Kidney epithelial cell (primary cell): Measurements from ENCODE around the gene IER3IP1. TPM values are rescaled to one million over a fixed set of nuclear protein-coding genes. Genes with fewer than 3 reads are reported as not detected.
"Not testable (repeated sequence)": the region's sequence is repeated elsewhere in the genome, so short reads cannot be mapped to it uniquely, and the experiment has no call there.

Experiments used
- DNase-seq: peaks from one replicate; pipeline ENCODE4 v3.0.0-alpha.2; 2010; ENCODE audit warnings: low read depth
- H3K27me3 ChIP-seq: 2 replicates; pipeline ENCODE4 v1.6.0; 2011; ENCODE audit warnings: low read length; ENCODE audit not compliant: control insufficient read depth, insufficient read depth
- H3K36me3 ChIP-seq: 2 replicates; pipeline ENCODE4 v1.5.1; 2011; ENCODE audit warnings: low read length; ENCODE audit not compliant: control insufficient read depth, insufficient read depth
- H3K4me3 ChIP-seq: 2 replicates; pipeline ENCODE4 v1.5.1; 2011; ENCODE audit warnings: low read depth, mild to moderate bottlenecking, control low read depth, low read length
- total RNA-seq: library from RNA; depleted of rRNA; stranded (reverse); fragments of >200 nt; gene quantifications from 2 replicates; pipeline ENCODE4 v1.2.3, GENCODE V29; 2015
- TF ChIP-seq, protein P1 (sequence below): IDR thresholded peaks from 2 replicates; pipeline ENCODE4 v1.5.1; 2011; ENCODE audit warnings: mild to moderate bottlenecking, moderate library complexity, low read length, control low read depth, inconsistent platforms; ENCODE audit not compliant: insufficient read depth, poor library complexity, severe bottlenecking

Gene IER3IP1
- total RNA-seq, 1 donor from 2014 or later = 16.2 TPM

- TF ChIP-seq, protein P1, sequence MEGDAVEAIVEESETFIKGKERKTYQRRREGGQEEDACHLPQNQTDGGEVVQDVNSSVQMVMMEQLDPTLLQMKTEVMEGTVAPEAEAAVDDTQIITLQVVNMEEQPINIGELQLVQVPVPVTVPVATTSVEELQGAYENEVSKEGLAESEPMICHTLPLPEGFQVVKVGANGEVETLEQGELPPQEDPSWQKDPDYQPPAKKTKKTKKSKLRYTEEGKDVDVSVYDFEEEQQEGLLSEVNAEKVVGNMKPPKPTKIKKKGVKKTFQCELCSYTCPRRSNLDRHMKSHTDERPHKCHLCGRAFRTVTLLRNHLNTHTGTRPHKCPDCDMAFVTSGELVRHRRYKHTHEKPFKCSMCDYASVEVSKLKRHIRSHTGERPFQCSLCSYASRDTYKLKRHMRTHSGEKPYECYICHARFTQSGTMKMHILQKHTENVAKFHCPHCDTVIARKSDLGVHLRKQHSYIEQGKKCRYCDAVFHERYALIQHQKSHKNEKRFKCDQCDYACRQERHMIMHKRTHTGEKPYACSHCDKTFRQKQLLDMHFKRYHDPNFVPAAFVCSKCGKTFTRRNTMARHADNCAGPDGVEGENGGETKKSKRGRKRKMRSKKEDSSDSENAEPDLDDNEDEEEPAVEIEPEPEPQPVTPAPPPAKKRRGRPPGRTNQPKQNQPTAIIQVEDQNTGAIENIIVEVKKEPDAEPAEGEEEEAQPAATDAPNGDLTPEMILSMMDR = no peak
- DNase-seq = no peak
- Histone ChIP-seq H3K27me3 (no peaks in the 10 kb centered on the region), H3K36me3 (no peaks in the 10 kb centered on the region), H3K4me3 (no peak overlapping the region)
Observed at GRCh38 chr18:47166294-47166693, 9.9 kb downstream of the IER3IP1 start.

- Histone ChIP-seq H3K4me3 (no peak overlapping the region), H3K27me3 (no peaks in the 10 kb centered on the region), H3K36me3 (no peaks in the 10 kb centered on the region)
- peak; percentile 42 for DNase-seq
- TF ChIP-seq, protein P1 = no peak
Observed at GRCh38 chr18:47163241-47163640, 12.9 kb downstream of the IER3IP1 start.

DNA sequence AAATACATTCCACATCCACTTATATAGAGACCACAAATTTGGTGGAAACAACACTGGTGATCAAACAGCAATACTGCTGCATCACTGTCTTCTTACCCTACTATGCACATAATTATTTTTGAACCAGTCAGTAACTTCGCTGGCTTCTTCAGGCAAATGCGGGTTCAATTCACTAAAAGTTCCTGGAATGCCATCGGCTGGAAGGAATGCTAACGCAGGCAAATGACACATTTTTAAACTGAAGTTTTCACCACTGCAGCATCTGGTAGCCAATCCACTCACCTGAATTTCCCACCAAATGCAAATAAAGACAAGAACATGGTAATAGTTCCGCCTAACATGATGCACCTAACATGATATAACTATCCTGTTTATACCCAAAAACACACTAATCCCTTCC is 15.9 kb downstream of the IER3IP1 start:
- Histone ChIP-seq H3K4me3 (no peak overlapping the region), H3K27me3 (no peaks in the 10 kb centered on the region), H3K36me3 (no peaks in the 10 kb centered on the region)
- no peak for DNase-seq
- TF ChIP-seq, protein P1 = no peak

- not testable (repeated sequence) for H3K4me3 ChIP-seq, H3K36me3 ChIP-seq, H3K27me3 ChIP-seq, DNase-seq
Observed at GRCh38 chr18:47158404-47158803, 17.8 kb downstream of the IER3IP1 start.

DNA sequence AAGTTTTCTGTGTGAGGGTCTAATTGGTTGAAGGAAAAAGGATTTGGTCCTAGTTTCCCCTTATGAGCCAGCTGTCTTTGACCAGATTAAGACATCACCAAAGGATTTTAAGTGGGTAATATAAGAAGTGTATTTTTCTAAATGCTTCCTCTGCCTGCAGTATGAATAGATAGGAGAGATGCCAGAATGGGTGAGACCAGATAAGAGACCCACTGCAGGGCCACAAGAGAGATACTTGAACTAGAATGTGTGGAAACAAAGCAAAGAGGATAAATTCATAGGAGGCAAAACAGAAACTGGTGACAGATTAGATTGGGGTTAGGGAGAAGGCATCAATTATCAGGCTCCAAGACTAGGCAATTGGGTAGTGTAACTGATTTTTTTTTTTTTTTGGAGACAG is 24.7 kb downstream of the IER3IP1 start:
- Histone ChIP-seq H3K36me3 (no peaks in the 10 kb centered on the region), H3K4me3 (peak overlapping the region; percentile 95), H3K27me3 (no peaks in the 10 kb centered on the region)
- TF ChIP-seq, protein P1 = no peak
- DNase-seq = no peak

DNA sequence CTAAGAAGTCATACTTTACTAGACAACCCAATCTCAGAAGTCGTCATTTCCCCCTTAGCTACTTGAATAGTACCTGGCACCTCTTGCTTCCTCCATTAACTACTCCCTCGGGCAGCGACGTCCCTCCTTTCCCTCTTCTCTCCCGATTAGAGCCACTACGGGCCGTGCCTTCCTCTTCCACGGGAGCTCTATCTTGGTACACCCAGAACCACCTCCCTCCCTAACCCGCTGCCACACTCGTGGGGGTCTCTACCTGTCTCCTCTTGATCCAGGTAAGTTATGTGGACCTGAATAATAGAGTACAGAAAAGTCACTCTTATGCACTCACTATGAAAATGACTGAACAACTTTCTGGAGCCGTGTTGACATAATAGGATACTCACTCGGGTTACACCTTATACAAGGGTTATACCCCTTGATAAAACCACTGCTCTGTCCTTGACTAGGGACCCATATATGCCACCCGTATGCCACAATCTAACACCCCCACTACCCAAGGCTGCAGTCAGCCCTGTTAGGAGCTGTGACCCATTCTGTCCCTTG is 25.3 kb downstream of the IER3IP1 start:
- Histone ChIP-seq H3K27me3 (no peaks in the 10 kb centered on the region), H3K36me3 (no peaks in the 10 kb centered on the region), H3K4me3 (peak overlapping the region; percentile 95)
- TF ChIP-seq, protein P1 = no peak
- no peak for DNase-seq
